ENCODE data around the gene TAAR2. TPM values are rescaled to one million over a fixed set of nuclear protein-coding genes. Genes with fewer than 3 reads are reported as not detected.

Gene TAAR2
- total RNA-seq, 1 experiment from 2014 or later, result not detected

- Mint-ChIP-seq H3K36me3 (ENCODE audit: insufficient read depth, unreplicated experiment) (no peaks in the 10 kb centered on the region), H3K4me1 (ENCODE audit: low read depth, unreplicated experiment) (peaks cover 13% of the 10 kb centered on the region), H3K4me3 (ENCODE audit: unreplicated experiment) (no peak overlapping the region), H3K27me3 (ENCODE audit: insufficient read depth, unreplicated experiment) (no peaks in the 10 kb centered on the region), H3K27ac (ENCODE audit: unreplicated experiment) (no peak overlapping the region), H3K9me3 (ENCODE audit: unreplicated experiment) (peaks cover 26% of the 10 kb centered on the region)
- Histone ChIP-seq H3K36me3 (ENCODE audit: control insufficient read depth, insufficient read depth, low read length) (no peaks in the 10 kb centered on the region), H3K4me3 (ENCODE audit: low read depth, low read length) (no peak overlapping the region), H3K4me1 (peaks cover 21% of the 10 kb centered on the region), H3K27me3 (replicated peaks; ENCODE audit: control insufficient read depth, insufficient read depth, low read length) (no peaks in the 10 kb centered on the region), H3K9me3 (peaks cover 3% of the 10 kb centered on the region; the same call in 1 of the 2 replicates)
- TF ChIP-seq CTCF (IDR thresholded peaks at IDR 0.05; ENCODE audit: insufficient read depth in 1 of 2, low read depth in 1 of 2, low read length in 1 of 2, severe bottlenecking in 1 of 2, unreplicated experiment in 1 of 2), result no peak
- BruUV-seq (replicated peaks), result no TSS peak
- CTCF ChIA-PET, result no interaction called here
- POLR2A ChIA-PET, result no interaction called here
- intact Hi-C loops (cut with micrococcal nuclease; ENCODE audit: unreplicated experiment), result no loop called here
- DNase-seq, result no peak
Measured at GRCh38 chr6:132634796-132635195, 10.7 kb upstream of the TAAR2 start.

GRCh38 chr6:132633362-132633761, 9.3 kb upstream of the TAAR2 start:
- Mint-ChIP-seq H3K27ac (ENCODE audit: unreplicated experiment) (no peak overlapping the region), H3K9me3 (ENCODE audit: unreplicated experiment) (peaks cover 35% of the 10 kb centered on the region), H3K4me1 (ENCODE audit: low read depth, unreplicated experiment) (peaks cover 13% of the 10 kb centered on the region), H3K27me3 (ENCODE audit: insufficient read depth, unreplicated experiment) (no peaks in the 10 kb centered on the region), H3K4me3 (ENCODE audit: unreplicated experiment) (no peak overlapping the region), H3K36me3 (ENCODE audit: insufficient read depth, unreplicated experiment) (no peaks in the 10 kb centered on the region)
- no peaks in the 10 kb centered on the region for H3K36me3 ChIP-seq (ENCODE audit: control insufficient read depth, insufficient read depth, low read length)
- no TSS peak for BruUV-seq (replicated peaks)
- ChIA-PET CTCF (no interaction called here), POLR2A (no interaction called here)
- intact Hi-C loops (cut with micrococcal nuclease; ENCODE audit: unreplicated experiment), result no loop called here
- DNase-seq, result no peak
- peaks cover 3% of the 10 kb centered on the region; the same call in 1 of the 2 replicates for H3K9me3 ChIP-seq
- TF ChIP-seq CTCF (IDR thresholded peaks at IDR 0.05; ENCODE audit: insufficient read depth in 1 of 2, low read depth in 1 of 2, low read length in 1 of 2, severe bottlenecking in 1 of 2, unreplicated experiment in 1 of 2), result no peak
- no peaks in the 10 kb centered on the region for H3K27me3 ChIP-seq (replicated peaks; ENCODE audit: control insufficient read depth, insufficient read depth, low read length)
- H3K4me1 ChIP-seq, result peaks cover 21% of the 10 kb centered on the region
- no peak overlapping the region for H3K4me3 ChIP-seq (ENCODE audit: low read depth, low read length)

GRCh38 chr6:132623106-132623845, 799 bp downstream of the TAAR2 start:
- no peaks in the 10 kb centered on the region for H3K4me1 ChIP-seq
- no peaks in the 10 kb centered on the region for H3K36me3 ChIP-seq (ENCODE audit: control insufficient read depth, insufficient read depth, low read length)
- POLR2A ChIA-PET, result no interaction called here
- H3K9me3 Mint-ChIP-seq (ENCODE audit: unreplicated experiment), result peaks cover 5% of the 10 kb centered on the region
- H3K4me1 Mint-ChIP-seq (ENCODE audit: low read depth, unreplicated experiment), result peaks cover 7% of the 10 kb centered on the region
- H3K36me3 Mint-ChIP-seq (ENCODE audit: insufficient read depth, unreplicated experiment), result no peaks in the 10 kb centered on the region
- H3K27me3 Mint-ChIP-seq (ENCODE audit: insufficient read depth, unreplicated experiment), result no peaks in the 10 kb centered on the region
- H3K9me3 ChIP-seq, result no peaks in the 10 kb centered on the region
- no peaks in the 10 kb centered on the region for H3K27me3 ChIP-seq (replicated peaks; ENCODE audit: control insufficient read depth, insufficient read depth, low read length)
- intact Hi-C loops (cut with micrococcal nuclease; ENCODE audit: unreplicated experiment), result no loop called here
- TF ChIP-seq CTCF (IDR thresholded peaks at IDR 0.05; ENCODE audit: insufficient read depth in 1 of 2, low read depth in 1 of 2, low read length in 1 of 2, severe bottlenecking in 1 of 2, unreplicated experiment in 1 of 2), result no peak
- H3K4me3 Mint-ChIP-seq (ENCODE audit: unreplicated experiment), result no peak overlapping the region
- no TSS peak for BruUV-seq (replicated peaks)
- H3K4me3 ChIP-seq (ENCODE audit: low read depth, low read length), result no peak overlapping the region
- DNase-seq, result no peak
- H3K27ac Mint-ChIP-seq (ENCODE audit: unreplicated experiment), result no peak overlapping the region
- CTCF ChIA-PET, result interaction anchor here (0.6 to 0.9 kb wide), 2 partner anchors 92 to 636 kb away, joined by 3 read pairs; no protein-coding TSS in a partner anchor
